Esophagus muscularis mucosa (tissue), 4 donors: Measurements from ENCODE around the gene PARG.
"Not testable (repeated sequence)": the region's sequence is repeated elsewhere in the genome, so short reads cannot be mapped to it uniquely, and the experiment has no call there.

Experiments
- EP300 ChIP-seq: sonication (generic); formaldehyde crosslinking; IDR thresholded peaks from one replicate; pipeline ENCODE4 v1.6.1; 2017; ENCODE audit warnings: antibody characterized with exemption
- POLR2A ChIP-seq: fragments of 450-650 bp; IDR thresholded peaks from one replicate; pipeline ENCODE4 v1.6.1; 2017; ENCODE audit warnings: antibody characterized with exemption, moderate library complexity, mild to moderate bottlenecking, low read depth
- POLR2AphosphoS5 ChIP-seq, 2 donors: sonication (generic); formaldehyde crosslinking; IDR thresholded peaks; one replicate each; pipeline ENCODE4 v1.6.1; 2017; ENCODE audit warnings: antibody characterized with exemption in 2 of 2
- TF ChIP-seq, protein P1 (sequence below), 3 experiments: fragments of 200-600 bp in 2 of 3; fragments of 450-650 bp in 1 of 3; sonication (generic) in 2 of 3; IDR thresholded peaks; one replicate each; pipeline ENCODE4 v1.5.1; 2017 to 2019; ENCODE audit warnings: antibody characterized with exemption in 3 of 3, mild to moderate bottlenecking in 2 of 3, moderate library complexity in 1 of 3

DNA sequence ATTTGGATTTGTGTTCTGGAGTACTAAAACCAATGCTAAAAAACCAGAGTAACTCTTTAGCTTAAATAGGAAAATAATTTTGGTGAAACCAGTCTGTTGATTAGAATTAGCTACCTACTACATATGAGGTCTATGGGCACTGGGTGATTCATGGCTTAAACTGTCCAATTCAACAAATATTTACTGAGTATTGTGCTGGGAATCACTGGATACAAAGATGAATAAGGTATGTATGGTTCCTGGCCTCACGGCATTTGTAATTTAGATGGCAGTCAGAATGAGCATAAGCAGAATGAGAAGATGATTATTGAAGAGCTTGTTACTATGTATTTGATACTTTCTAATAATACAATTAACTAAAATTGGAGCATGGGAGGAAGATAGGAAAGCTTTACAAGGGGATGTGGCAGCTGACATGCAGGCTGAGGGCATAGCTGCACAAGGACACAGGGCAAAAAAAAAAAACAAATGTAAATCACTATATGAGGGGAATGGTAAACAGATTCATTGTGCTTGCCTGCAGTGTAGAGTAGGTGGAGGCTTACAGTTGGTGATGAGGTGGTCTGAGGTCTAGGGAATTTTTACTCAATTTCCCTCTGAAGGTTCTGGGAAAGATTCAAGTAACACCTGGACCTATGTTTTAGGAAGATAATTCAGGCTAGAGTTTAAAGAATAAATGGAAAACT is 83.0 kb downstream of the PARG start:
- TF ChIP-seq, protein P1, sequence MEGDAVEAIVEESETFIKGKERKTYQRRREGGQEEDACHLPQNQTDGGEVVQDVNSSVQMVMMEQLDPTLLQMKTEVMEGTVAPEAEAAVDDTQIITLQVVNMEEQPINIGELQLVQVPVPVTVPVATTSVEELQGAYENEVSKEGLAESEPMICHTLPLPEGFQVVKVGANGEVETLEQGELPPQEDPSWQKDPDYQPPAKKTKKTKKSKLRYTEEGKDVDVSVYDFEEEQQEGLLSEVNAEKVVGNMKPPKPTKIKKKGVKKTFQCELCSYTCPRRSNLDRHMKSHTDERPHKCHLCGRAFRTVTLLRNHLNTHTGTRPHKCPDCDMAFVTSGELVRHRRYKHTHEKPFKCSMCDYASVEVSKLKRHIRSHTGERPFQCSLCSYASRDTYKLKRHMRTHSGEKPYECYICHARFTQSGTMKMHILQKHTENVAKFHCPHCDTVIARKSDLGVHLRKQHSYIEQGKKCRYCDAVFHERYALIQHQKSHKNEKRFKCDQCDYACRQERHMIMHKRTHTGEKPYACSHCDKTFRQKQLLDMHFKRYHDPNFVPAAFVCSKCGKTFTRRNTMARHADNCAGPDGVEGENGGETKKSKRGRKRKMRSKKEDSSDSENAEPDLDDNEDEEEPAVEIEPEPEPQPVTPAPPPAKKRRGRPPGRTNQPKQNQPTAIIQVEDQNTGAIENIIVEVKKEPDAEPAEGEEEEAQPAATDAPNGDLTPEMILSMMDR (IDR thresholded peaks at IDR 0.05), result not testable (repeated sequence)
- TF ChIP-seq EP300; POLR2AphosphoS5 (IDR thresholded peaks at IDR 0.05); POLR2A: not testable (repeated sequence)
